Lower leg skin (tissue), 3 donors: ENCODE measurements around the gene TPRX1.

ENCODE experiments used
- CTCF ChIP-seq, 3 donors: fragments of 450-650 bp; IDR thresholded peaks; one replicate each; pipeline ENCODE4 v1.5.1; 2016; ENCODE audit warnings: antibody characterized with exemption in 3 of 3, mild to moderate bottlenecking in 3 of 3, moderate library complexity in 2 of 3
- POLR2A ChIP-seq, 2 donors: fragments of 450-650 bp; IDR thresholded peaks; one replicate each; pipeline ENCODE4 v1.6.1; 2016 to 2017; ENCODE audit warnings: antibody characterized with exemption in 2 of 2, mild to moderate bottlenecking in 1 of 2, moderate library complexity in 1 of 2

- no peak for TF ChIP-seq POLR2A (IDR thresholded peaks at IDR 0.05)
- TF ChIP-seq CTCF (IDR thresholded peaks at IDR 0.05) = no peak
These were observed 16.1 kb upstream of the TPRX1 start for GRCh38 chr19:47820410-47820809.
